Nephron (organoid): ENCODE data around the gene IL22RA1.

Experiments used
- H3K27ac Mint-ChIP-seq, 3 experiments: 2 replicates each; pipeline ENCODE4 v1.8.0; 2020; ENCODE audit warnings: mixed read lengths in 3 of 3, mild to moderate bottlenecking in 2 of 3, moderate library complexity in 1 of 3
- H3K27me3 Mint-ChIP-seq: 2 replicates; pipeline ENCODE4 v1.8.0; 2021; ENCODE audit warnings: low read depth, mild to moderate bottlenecking, moderate library complexity, mixed read lengths
- H3K36me3 Mint-ChIP-seq: 2 replicates; pipeline ENCODE4 v1.8.0; 2020; ENCODE audit warnings: low read depth, mixed read lengths
- H3K4me1 Mint-ChIP-seq: 2 replicates; pipeline ENCODE4 v1.8.0; 2020; ENCODE audit warnings: mixed read lengths
- H3K4me3 Mint-ChIP-seq, 3 experiments: 2 replicates each; pipeline ENCODE4 v1.8.0; 2020; ENCODE audit warnings: mild to moderate bottlenecking in 3 of 3, mixed read lengths in 3 of 3, moderate library complexity in 2 of 3
- H3K9me3 Mint-ChIP-seq: 2 replicates; pipeline ENCODE4 v1.8.0; 2020; ENCODE audit warnings: mixed read lengths
- TF ChIP-seq, protein P1 (sequence below), 3 experiments: fragments of 200-600 bp; sonication (generic); IDR thresholded peaks; one replicate each; pipeline ENCODE4 v1.5.0; 2021; ENCODE audit warnings: antibody characterized with exemption in 3 of 3; ENCODE audit not compliant: unreplicated experiment in 3 of 3

IL22RA1 gene

GRCh38 chr1:24139841-24140425 is 3.0 kb downstream of the IL22RA1 start:
- Mint-ChIP-seq H3K36me3 (no peaks in the 10 kb centered on the region), H3K4me3 (no peak overlapping the region), H3K4me1 (no peaks in the 10 kb centered on the region), H3K9me3 (no peaks in the 10 kb centered on the region), H3K27ac (no peak overlapping the region), H3K27me3 (peaks cover 19% of the 10 kb centered on the region)
- TF ChIP-seq, protein P1, sequence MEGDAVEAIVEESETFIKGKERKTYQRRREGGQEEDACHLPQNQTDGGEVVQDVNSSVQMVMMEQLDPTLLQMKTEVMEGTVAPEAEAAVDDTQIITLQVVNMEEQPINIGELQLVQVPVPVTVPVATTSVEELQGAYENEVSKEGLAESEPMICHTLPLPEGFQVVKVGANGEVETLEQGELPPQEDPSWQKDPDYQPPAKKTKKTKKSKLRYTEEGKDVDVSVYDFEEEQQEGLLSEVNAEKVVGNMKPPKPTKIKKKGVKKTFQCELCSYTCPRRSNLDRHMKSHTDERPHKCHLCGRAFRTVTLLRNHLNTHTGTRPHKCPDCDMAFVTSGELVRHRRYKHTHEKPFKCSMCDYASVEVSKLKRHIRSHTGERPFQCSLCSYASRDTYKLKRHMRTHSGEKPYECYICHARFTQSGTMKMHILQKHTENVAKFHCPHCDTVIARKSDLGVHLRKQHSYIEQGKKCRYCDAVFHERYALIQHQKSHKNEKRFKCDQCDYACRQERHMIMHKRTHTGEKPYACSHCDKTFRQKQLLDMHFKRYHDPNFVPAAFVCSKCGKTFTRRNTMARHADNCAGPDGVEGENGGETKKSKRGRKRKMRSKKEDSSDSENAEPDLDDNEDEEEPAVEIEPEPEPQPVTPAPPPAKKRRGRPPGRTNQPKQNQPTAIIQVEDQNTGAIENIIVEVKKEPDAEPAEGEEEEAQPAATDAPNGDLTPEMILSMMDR (IDR thresholded peaks at IDR 0.05; ENCODE audit: unreplicated experiment in 3 of 3): no peak

DNA sequence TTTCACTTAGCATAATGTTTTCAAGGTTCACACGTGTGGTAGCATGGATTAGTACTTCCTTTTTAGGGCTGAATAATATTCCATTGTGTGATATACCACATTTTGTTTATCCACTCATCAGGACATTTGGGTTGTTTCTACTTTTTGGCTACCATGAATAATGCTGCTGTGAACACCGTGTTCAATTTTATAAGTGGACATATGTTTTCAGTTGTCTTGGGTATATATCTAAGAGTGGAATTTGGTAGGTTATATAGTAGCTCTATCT is 3.8 kb downstream of the IL22RA1 start:
- peaks cover 15% of the 10 kb centered on the region for H3K27me3 Mint-ChIP-seq
- no peaks in the 10 kb centered on the region for H3K4me1 Mint-ChIP-seq
- TF ChIP-seq, protein P1 (IDR thresholded peaks at IDR 0.05; ENCODE audit: unreplicated experiment in 3 of 3): no peak
- H3K9me3 Mint-ChIP-seq: no peaks in the 10 kb centered on the region
- no peak overlapping the region for H3K4me3 Mint-ChIP-seq
- H3K36me3 Mint-ChIP-seq: no peaks in the 10 kb centered on the region
- no peak overlapping the region for H3K27ac Mint-ChIP-seq

DNA sequence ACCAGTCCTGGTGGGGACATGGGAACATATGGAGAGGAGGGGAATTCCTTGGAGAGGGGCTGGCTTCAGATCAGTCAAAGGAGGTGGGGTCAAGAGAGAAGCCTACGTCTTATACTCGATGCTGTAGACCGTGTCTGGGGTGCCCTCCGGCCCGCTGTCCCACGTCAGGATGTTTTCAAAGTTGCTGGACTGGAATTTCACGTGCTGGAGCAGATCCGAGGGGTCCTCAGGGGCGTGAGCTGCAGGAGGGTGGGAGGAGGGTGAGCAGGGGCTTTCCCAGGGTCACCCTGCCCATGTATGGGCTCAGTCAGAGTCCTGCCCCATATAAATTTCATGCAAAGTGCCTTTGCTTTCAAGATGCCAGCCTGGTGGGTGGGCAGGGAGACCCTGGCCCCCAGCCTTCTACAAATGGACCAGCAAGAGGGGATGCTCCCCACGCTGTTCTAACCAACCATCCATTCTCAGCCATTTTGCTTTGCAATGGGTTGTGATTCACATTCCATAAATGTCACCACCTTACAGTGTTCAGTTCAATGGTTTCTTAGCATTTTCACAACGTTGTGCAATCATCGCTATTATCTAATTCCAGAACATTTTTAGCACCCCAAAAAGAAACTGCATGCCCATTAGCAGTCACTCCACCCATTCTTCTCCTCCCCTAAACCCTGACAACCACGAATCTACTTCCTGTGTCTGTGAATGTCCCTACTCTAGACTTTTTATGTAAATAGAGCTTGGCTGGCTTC is 4.3 kb downstream of the IL22RA1 start:
- H3K9me3 Mint-ChIP-seq: no peaks in the 10 kb centered on the region
- TF ChIP-seq, protein P1 (IDR thresholded peaks at IDR 0.05; ENCODE audit: unreplicated experiment in 3 of 3): no peak
- no peaks in the 10 kb centered on the region for H3K36me3 Mint-ChIP-seq
- no peaks in the 10 kb centered on the region for H3K4me1 Mint-ChIP-seq
- no peak overlapping the region for H3K4me3 Mint-ChIP-seq
- H3K27me3 Mint-ChIP-seq: peaks cover 11% of the 10 kb centered on the region
- H3K27ac Mint-ChIP-seq: no peak overlapping the region

DNA sequence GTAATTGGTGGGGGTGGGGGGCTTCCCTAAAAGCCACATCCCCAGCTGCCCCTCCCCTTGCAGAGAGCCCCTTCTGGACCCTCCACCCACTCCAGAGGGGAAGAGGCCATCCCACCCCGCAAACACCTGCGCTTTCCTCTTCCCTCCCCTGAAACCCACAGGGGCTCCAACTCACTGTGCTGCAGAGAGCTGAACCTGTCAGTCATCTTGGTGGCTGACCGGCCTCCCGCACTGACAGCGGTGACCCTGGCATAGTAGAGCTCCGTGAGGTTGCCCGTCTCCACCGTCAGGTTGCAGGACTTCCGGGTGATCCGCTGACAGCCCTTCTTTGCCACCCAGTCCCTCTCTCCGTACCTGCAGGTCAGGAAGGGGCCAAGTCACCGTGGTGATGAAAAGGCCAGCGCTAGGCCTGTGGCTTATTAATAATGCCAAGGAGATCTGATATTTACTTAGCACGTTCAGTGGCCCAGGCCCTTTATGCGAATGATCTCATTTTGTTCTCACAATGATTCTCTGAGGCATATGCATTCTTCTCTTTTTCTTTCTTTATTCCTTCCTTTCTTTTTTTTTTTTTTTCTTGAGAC is 5.9 kb downstream of the IL22RA1 start:
- H3K4me3 Mint-ChIP-seq: no peak overlapping the region
- TF ChIP-seq, protein P1 (IDR thresholded peaks at IDR 0.05; ENCODE audit: unreplicated experiment in 3 of 3): no peak
- no peaks in the 10 kb centered on the region for H3K36me3 Mint-ChIP-seq
- peaks cover 11% of the 10 kb centered on the region for H3K27me3 Mint-ChIP-seq
- H3K27ac Mint-ChIP-seq: no peak overlapping the region
- no peaks in the 10 kb centered on the region for H3K4me1 Mint-ChIP-seq
- no peaks in the 10 kb centered on the region for H3K9me3 Mint-ChIP-seq

DNA sequence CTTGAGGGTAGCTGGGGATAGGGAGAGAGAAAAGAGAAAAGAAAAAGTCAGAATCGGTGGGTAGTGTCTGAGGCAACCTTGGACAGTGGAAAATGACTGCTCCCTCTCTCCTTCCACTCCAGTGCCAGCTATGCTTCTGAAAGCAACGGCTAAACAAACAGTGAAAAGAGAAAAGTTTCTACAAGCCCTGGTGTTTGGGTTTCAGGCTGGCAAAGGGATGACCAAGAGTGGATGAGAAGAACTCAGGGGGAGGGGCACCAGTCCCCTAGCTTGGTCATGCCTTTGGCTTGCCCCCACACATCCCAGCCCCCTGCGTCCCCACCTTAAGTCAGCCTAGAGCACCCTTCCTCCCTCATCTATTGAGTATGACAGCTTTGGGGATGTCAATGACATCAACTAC is 8.6 kb downstream of the IL22RA1 start:
- Mint-ChIP-seq H3K4me3 (no peak overlapping the region), H3K4me1 (no peaks in the 10 kb centered on the region), H3K27ac (no peak overlapping the region), H3K36me3 (no peaks in the 10 kb centered on the region), H3K9me3 (peaks cover 13% of the 10 kb centered on the region), H3K27me3 (peaks cover 11% of the 10 kb centered on the region)
- TF ChIP-seq, protein P1 (IDR thresholded peaks at IDR 0.05; ENCODE audit: unreplicated experiment in 3 of 3): no peak

DNA sequence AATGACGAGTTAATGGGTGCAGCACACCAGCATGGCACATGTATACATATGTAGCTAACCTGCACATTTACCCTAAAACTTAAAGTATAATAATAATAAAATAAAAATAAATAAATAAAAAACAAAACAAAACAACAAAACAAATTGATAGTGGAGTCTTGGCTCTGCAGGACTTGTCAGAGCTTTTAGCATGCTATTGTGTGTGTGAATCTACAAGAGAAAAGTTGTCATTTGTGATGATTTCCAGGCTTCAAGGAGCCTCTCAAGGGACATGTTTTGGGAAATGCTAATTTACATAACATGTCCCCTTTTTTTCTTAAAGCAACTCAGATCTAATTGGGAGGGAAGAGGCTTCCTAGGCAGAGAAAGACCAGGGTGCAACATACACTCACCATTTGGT is 9.1 kb downstream of the IL22RA1 start:
- Mint-ChIP-seq H3K4me1 (no peaks in the 10 kb centered on the region), H3K27me3 (peaks cover 11% of the 10 kb centered on the region), H3K27ac (no peak overlapping the region), H3K9me3 (peaks cover 13% of the 10 kb centered on the region), H3K36me3 (no peaks in the 10 kb centered on the region), H3K4me3 (no peak overlapping the region)
- TF ChIP-seq, protein P1 (IDR thresholded peaks at IDR 0.05; ENCODE audit: unreplicated experiment in 3 of 3): no peak
